HL-60 (cell line): ENCODE measurements around the gene MAPRE2.

Experiments
- CTCF ChIP-seq: IDR thresholded peaks from one replicate; pipeline ENCODE4 v1.5.1; 2011; ENCODE audit warnings: low read length, control low read depth, inconsistent platforms; ENCODE audit not compliant: insufficient read depth
- POLR2AphosphoS5 ChIP-seq: IDR thresholded peaks from 2 replicates; pipeline ENCODE4 v1.6.1; 2012; ENCODE audit warnings: low read depth

- TF ChIP-seq CTCF, result no peak
- no peak for TF ChIP-seq POLR2AphosphoS5
These were observed 45.5 kb upstream of the MAPRE2 start for GRCh38 chr18:34995746-34996145.
